Right hindlimb (tissue), 1 donor: ENCODE measurements around the gene ELN.
A peak's percentile ranks its signal among the peaks of the same experiment; 100 is the strongest.
"Not testable (repeated sequence)": the region's sequence is repeated elsewhere in the genome, so short reads cannot be mapped to it uniquely, and the experiment has no call there.

Source experiments
- DNase-seq: peaks from one replicate; pipeline ENCODE4 v3.0.0-alpha.2; 2018

The ELN gene

DNA sequence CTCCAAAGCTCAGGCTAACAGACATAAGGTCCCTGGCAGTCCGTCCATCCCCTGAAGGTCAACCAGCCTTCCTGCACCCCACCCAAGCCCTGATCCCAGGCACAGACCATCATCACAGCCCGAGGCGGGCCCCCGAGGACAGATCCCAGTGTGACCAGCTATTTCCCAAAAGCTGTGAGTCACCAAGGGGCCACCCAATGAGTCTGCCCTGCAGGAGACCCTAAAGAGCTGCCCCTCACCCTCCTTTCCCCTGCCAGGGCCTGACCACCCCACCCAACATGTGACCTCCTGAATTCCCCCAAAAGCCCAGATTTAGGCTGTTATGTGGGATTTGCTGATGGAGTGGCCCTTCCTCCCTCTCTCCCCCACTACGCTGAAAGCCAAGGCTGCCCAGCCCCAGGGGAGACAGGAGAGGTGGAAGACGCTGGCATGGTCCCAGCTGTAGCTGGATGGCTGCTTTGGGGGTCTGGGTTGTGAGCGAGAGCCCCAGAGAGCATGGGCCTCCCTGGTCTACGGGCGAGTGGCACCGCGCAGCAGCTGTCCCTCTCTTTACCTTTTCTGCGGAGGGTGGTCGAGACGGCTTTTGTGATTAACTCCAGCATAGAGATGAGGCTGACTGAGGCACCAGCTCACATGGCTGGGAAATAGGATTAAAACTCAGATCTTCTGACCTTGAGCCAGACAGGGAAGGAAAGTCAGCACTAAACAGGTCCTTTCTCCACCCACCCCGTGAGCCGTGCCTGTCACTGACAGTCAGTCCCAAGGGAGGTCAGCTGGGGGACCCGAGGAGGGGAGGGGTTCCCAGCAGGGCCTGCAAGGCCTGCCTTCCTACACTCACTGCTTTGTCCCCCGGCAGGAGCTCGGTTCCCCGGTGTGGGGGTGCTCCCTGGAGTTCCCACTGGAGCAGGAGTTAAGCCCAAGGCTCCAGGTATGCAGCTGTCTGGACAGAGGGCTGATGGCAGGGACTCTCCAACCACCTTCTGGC is 16.7 kb downstream of the ELN start:
- no peak for DNase-seq

DNA sequence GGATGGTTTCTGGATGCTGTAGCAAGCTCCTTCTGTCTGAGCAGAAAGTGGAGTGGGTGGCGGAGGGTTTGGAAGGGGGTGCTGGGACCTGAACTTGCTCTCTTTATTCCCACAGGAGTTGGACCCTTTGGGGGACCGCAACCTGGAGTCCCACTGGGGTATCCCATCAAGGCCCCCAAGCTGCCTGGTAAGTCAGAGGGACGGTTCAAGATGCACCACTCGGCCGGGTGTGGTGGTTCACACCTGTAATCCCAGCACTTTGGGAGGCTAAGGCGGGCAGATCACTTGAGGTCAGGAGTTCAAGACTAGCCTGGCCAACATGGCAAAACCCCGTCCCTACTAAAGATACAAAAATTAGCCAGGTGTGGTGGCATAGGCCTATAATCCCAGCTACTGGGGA is 18.6 kb downstream of the ELN start:
- not testable (repeated sequence) for DNase-seq

DNA sequence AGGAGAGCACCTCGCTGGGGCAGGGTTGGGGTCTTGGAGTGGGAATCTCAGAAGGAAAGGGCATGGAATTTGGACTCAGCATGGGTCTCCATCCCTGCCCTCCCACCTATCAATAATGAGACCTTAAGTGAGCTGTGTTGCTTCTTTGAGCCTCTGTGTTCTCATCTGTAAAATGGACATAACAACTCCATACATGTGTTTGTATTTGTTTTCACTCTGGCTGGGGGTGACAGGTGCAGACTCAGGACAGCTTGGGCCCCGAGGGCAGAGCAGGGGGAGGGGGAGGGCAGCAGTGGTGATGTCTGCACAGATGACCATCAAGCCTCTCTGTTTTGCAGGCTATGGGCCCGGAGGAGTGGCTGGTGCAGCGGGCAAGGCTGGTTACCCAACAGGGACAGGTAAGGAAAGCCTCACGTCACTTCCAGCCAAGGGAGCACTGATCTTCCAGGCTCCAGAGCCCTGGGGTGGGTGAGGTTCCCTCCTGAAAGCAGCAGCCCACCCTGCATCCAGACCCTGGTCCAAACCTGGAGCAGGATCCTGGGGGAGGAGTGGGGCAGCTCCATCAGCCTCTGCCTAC is 19.9 kb downstream of the ELN start:
- DNase-seq = no peak

DNA sequence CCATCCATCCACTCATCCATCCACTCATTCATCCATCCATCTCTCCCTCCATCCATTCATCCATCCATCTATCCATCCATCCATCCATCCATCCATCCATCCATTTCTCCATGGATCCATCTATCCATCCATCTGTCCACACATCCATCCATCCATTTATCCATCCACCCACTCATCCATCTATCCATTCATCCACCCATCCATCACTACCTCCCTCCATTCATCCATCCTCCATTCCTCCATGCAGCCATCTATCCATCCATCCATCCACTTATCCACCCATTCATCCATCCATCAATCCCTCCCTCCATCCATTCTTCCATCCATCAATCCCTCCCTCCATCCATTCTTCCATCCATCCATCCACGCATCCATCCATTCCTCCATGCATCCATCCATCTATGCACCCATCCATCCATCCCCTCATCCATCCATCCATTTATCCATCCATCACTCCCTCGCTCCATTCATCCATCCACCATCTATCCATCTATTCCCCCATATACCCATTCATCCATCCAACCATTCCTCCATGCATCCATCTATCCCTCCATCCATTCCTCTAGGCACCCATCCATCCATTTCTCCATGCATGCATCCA is 21.1 kb downstream of the ELN start:
- DNase-seq = no peak

DNA sequence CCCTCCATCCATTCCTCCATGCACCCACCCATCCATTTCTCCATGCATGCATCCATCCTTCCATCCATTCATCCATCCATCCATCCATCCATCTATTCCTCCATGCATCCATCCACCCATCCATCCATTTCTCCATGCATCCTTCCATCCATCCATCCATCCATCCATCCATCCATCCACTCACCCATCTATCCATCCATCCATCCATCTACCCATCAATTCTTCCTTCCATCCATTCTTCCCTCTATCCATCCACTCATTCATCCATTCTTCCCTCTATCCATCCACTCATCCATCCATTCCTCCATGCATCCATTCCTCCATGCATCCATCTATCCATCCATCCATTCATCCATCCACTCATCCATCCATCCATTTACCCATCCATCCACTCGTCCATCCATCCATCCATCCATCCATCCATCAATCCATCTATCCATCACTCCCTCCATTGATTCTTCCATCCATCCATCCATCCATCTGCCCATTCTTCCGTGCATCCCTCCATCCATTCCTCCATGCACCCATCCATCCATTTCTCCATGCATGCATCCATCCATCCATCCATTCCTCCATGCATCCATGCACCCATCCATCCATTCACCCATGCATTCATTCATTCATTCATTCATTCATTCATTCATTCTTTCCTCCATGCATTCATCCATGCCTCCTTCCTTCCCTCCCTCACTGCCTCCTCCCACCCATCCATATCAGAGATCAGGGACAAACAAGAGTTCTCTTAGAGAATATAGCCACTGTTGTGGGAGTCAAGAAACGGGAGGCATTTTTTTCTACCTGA is 22.2 kb downstream of the ELN start:
- no peak for DNase-seq

DNA sequence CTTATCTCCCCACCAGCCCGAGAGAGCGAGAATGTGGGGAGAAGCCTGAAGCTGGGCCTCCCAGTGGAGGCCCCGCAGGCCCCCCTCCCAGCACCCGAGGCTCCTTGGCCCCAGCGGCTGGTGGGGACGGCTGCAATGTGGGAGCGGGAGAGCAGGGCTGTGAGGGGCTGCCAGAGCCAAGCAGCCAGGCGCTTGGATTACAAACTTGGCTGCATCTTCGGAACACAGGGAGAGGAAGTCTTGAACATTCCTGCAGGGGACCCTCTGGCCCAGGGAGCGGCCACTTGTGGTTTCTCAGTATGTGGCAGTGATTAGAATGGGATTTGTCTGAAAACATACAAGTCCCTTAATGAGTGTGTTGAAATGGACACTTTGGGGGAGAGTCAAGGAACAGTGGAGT is 23.2 kb downstream of the ELN start:
- DNase-seq = peak; percentile 75

DNA sequence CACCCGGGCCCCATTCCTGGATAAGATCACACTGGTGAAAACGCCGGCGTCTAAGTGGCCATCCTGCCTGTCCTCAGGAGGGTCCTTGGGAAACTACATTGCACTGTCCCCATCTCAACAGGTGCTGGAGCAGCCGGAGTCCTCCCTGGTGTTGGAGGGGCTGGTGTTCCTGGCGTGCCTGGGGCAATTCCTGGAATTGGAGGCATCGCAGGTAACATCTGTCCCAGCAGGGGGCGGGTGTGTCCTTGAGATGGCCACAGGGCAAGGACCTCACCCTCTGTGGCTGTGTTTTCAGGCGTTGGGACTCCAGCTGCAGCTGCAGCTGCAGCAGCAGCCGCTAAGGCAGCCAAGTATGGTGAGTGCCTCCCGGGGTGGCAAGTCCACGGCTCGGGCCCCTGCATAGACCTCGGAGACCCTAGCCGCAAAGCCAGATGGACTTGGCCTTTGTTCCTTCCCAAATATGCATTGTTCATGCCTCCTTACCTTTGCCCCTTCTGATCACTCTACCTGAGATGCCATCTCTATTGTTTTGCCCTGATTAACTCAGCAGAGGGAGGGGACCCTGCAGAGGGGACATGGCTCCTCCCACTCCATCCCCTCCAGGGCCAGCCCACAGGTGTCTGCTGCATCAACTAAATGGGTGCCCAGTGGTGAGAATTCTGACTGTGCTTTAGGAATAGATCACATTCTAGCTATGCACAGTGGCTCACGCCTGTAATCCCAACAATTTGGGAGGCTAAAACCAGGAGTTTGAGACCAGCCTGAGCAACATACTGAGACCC is 23.8 kb downstream of the ELN start:
- DNase-seq = no peak

DNA sequence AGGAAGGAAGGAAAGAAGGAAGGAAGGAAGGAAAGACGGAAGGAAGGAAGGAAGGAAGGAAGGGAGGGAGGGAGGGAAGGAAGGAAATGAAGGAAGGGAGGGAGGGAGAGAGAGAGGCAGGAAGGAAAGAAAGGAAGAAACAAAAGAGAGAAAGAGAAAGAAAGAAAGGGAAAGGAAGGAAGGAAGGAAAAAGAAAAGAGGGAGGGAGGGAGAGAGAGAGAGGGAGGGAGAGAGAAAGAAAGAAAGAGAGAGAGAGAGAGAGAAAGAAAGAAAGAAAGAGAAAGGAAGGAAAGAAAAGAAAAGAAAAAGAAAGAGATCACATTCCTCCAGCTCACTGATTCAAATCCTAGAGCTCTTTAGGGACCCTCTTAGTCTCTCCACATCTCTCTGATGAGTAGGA is 24.7 kb downstream of the ELN start:
- DNase-seq = no peak

DNA sequence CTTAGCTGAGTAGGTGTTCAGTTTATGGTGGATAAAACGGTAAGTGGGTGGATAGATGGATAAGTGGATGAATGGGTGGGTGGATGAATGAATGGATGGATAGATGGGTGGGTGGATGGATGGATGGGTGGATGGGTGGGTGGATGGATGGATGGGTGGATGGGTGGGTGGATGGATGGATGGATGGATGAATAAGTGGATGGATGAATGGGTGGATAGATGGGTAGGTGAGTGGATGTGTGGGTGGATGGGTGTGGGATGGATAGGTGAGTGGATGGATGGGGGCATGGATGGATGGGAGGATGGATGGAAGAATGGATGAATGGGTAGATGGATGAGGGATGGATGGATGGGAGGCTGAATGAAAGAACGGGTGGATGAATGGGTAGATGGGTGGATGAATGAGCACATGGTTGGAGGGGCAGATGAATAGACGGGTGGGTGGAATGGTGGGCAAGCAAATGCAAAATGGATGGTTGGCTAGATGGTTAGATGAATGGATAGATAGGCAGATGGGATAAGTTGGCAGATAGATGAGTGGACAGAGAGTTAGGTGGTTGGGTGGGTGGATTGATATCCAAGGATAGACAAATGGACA is 25.7 kb downstream of the ELN start:
- DNase-seq = no peak

DNA sequence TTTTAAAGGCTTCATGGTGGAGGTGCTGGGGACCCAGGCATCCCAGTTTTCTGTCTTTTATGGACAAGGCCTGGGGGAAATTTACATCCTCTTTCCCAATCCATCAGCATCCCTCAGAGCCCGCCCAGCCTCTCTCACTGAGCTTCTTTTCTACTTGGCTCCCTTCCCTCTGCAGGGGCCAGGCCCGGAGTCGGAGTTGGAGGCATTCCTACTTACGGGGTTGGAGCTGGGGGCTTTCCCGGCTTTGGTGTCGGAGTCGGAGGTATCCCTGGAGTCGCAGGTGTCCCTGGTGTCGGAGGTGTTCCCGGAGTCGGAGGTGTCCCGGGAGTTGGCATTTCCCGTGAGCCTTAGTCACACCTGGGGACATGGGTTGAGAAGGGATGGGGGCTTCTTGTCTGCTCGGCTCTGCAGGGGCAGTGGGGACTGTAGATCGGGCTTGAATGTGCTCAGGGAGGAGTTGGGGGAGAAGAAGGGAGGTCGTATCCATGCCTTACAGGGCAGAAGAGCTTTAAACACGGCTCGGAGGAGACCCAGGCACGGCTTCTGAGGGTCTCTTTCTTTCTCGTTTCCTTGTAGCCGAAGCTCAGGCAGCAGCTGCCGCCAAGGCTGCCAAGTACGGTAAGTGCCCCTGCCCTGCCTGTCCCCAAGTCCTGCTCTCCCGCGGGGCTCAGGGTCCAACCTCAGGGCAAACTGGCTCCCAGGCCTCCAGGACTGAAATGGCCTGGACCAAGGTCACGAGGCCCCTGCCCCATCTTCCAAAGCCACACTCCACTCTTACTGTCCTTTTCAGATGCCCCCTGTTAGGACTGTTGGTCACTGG is 28.3 kb downstream of the ELN start:
- DNase-seq = no peak

DNA sequence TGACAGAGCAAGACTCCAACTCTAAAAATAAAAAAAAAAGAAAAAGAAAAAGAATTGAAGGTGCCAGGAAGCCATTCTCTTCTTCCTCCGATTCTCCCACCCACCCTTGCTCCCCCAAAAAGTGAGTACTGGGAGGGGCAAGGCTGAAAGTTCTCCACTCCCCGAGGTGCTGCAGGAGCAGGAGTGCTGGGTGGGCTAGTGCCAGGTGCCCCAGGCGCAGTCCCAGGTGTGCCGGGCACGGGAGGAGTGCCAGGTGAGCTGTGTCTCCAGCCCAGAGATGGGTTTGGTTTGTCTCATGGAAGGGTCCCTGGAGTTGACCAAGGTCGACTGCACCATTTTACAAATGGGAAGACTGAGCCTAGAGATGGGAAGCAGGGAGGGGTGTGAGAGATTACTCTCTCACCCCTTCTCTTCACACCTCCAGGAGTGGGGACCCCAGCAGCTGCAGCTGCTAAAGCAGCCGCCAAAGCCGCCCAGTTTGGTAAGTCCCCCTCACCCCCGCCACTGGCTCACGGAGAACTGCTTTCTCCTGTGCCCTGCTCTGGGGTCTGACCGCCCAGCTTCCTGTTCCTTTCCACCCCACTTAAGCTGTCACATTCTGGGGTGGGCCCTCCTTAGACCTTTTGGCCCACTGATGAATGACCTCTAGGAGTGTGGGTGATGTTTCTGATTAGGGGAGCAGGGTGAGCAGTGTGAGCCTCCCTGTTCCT is 29.4 kb downstream of the ELN start:
- no peak for DNase-seq

DNA sequence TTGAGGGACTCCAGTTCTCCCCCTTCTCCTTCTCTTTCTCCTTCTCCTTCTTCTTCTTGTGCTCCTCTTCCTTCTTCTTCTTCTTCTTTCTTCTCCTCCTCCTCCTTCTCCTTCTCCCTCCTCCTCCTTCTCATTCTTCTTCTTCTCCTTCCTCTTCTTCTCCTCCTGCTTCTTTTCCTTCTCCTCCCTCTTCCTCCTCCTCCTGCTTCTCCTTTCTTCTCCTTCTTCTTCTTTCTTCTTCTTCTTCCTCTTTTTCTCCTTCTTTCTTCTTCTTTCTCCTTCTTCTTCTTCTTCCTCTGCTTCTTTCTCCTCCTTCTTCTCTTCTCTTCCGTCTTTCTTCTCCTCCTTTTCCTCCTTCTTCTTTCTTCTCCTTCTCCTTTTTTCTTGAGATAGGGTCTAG is 30.0 kb downstream of the ELN start:
- DNase-seq = no peak

DNA sequence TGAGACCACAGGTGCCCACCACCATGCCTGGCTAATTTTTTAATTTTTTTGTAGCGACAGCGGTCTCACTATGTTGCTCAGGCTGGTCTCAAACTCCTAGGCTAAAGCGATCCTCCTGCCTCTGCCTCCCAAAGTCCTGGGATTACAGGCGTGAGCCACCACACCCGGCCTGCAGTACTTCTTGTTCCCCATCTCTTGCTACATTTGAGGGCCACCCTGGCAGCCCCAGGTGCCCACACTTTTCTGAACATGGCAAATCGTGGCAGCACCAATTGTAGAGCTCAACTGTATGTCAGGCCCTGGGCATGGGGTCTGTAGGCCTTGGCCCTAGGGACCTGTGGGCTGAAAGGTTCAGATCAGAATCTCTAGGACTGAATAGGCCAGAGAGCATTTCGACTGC is 30.5 kb downstream of the ELN start:
- DNase-seq = no peak

DNA sequence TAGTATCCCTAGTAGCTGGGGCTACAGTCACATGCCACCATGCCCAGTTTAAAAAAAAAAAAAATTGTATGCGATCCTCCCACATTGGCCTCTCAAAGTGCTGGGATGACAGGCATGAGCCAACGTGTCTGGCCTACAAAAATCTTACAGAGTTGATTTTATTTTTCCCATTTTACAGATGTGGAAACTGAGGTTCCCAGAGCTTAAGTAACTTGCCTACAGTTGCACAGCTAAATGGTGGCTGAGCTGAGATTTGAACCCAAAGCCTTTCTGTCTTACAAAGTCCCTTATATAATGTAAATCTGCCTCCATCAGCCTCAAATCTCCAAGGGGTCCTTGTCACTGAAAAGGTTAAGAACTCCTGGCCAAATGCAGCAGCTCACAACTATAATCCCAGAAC is 31.1 kb downstream of the ELN start:
- DNase-seq = no peak

DNA sequence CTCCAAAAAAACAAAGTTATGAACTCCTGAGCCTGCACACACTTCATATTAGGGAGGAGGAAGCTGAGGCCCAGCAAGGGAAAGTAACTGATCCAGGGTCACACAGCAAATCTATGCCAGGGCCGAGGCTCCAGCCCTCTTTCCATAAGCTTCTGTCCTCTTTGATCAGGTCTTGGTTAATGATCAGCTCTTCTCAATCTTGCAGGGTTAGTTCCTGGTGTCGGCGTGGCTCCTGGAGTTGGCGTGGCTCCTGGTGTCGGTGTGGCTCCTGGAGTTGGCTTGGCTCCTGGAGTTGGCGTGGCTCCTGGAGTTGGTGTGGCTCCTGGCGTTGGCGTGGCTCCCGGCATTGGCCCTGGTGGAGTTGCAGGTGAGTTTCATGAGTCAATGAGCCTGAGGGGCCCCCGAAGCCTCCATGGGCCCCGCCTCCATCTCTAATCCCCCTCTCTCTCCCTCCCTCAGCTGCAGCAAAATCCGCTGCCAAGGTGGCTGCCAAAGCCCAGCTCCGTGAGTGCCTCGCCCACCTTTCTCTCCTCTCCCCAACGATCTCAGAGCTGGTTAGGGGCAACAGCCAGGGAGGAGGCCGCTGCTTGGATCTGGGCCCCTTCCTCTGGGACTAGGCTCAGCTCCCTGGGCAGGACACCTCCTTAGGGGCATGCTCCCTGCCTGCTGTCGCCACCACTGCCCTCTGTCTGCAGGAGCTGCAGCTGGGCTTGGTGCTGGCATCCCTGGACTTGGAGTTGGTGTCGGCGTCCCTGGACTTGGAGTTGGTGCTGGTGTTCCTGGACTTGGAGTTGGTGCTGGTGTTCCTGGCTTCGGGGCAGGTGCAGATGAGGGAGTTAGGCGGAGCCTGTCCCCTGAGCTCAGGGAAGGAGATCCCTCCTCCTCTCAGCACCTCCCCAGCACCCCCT is 32.0 kb downstream of the ELN start:
- DNase-seq = peak; percentile 56

DNA sequence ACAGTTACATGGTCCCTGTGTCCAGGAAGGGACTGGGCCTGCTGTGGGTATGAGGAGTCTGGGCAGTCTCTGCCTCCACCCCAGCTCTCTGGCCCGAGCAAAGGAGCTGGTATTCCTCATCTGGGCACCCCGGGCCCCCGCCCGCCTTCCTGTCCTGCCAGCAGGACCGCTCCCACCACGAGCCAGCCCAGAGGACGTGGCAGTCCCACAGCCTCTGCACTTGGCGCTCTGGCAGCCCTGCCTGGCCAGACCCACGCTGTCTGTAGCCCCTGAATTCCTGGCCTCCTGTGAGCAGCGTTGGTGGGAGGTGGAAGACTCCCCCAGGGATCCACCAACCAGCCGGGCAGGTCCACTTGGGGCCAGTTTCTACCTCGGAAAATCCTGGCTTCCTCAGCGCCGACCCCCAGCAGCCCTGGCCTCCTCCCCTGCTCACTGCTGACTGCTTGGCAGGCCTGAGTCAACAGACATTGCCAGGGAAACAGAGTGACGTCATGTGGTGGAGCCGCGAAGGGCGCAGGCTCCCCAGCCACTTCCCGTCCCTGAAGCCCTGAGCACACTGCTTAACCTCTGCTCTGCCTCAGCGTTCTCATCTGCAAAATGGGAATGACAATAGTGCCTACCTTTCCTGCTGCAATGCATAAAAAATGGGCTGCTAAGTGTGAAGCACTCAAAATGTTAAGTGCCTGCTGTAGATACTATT is 34.0 kb downstream of the ELN start:
- DNase-seq = peak; percentile 81

DNA sequence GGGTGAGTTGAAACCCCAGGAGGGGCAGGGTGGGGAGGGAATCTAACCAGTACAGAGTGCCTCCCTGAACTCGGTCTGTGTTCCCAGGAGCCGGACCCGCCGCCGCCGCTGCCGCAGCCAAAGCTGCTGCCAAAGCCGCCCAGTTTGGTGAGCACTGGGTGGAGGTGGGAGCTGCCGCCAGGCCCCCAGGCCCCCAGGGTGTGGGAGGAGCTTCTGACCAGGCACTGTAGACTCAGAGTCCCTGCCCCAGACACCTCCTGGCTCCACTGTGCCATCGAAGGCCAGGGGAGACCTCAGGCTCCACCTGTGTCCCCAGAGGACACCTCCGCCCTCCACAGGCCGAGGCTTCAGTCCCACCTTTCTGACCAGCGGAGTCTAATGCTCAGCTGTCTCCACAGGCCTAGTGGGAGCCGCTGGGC is 35.3 kb downstream of the ELN start:
- peak; percentile 15 for DNase-seq

DNA sequence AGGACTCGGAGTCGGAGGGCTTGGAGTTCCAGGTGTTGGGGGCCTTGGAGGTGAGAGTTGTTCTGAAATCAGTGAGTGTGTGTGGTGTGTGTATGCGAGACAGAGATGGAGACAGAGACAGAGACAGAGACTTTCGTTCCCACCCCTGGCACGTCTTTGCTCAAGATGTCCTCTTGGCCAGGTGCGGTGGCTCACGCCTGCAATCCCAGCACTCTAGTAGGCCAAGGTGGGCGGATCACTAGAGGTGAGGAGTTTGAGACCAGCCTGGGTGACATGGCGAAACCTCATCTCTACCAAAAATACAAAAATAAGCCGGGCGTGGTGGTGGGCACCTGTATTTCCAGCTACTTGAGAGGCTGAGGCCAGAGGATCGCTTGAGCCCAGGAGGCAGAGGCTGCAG is 35.7 kb downstream of the ELN start:
- DNase-seq = peak; percentile 17

DNA sequence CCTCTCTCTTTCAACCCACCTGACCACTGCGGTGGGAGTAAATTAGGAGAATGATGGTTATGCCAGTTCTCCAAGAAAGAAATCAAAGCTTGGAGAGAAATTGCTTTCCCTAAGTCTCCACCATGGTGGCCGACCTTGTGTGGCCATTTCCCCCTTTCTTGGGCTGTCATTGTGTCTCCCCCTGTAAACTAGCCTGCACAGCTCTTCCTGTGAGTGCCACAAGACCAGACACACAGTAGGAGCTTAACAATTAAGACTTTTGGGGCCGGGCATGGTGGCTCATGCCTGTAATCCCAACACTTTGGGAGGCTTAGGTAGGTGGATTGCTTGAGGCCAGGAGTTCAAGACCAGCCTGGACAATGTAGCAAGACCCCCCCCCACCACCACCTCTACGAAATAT is 36.7 kb downstream of the ELN start:
- DNase-seq = no peak
